HEK293 (cell line): ENCODE results near the gene LRP6.

Experiments
- GLI4 ChIP-seq: fragments of 450-650 bp; formaldehyde crosslinking; IDR thresholded peaks from 2 replicates; pipeline ENCODE4 v1.5.1; 2016; ENCODE audit warnings: missing biosample characterization, missing genetic modification characterization
- KLF10 ChIP-seq: fragments of 450-650 bp; IDR thresholded peaks from 2 replicates; pipeline ENCODE4 v1.5.1; 2018; ENCODE audit warnings: missing biosample characterization, mild to moderate bottlenecking, missing genetic modification characterization
- PRDM4 ChIP-seq: fragments of 450-650 bp; formaldehyde crosslinking; IDR thresholded peaks from 2 replicates; pipeline ENCODE4 v1.5.1; 2017; ENCODE audit warnings: missing biosample characterization, missing genetic modification characterization
- REST ChIP-seq: fragments of 450-650 bp; formaldehyde crosslinking; IDR thresholded peaks from 2 replicates; pipeline ENCODE4 v1.5.1; 2016; ENCODE audit warnings: missing biosample characterization, missing genetic modification characterization
- ZFP41 ChIP-seq: fragments of 450-650 bp; formaldehyde crosslinking; IDR thresholded peaks from 2 replicates; pipeline ENCODE4 v1.5.1; 2016; ENCODE audit warnings: missing biosample characterization, missing genetic modification characterization, borderline replicate concordance
- ZNF10 ChIP-seq: fragments of 450-650 bp; formaldehyde crosslinking; IDR thresholded peaks from 2 replicates; pipeline ENCODE4 v1.5.1; 2017; ENCODE audit warnings: missing biosample characterization, missing genetic modification characterization
- ZNF114 ChIP-seq: fragments of 450-650 bp; formaldehyde crosslinking; IDR thresholded peaks from 2 replicates; pipeline ENCODE4 v1.5.0; 2017; ENCODE audit warnings: missing biosample characterization, missing genetic modification characterization
- ZNF398 ChIP-seq: fragments of 450-650 bp; formaldehyde crosslinking; IDR thresholded peaks from 2 replicates; pipeline ENCODE4 v1.5.1; 2017; ENCODE audit warnings: missing biosample characterization, missing genetic modification characterization
- ZNF449 ChIP-seq: fragments of 450-650 bp; formaldehyde crosslinking; IDR thresholded peaks from 2 replicates; pipeline ENCODE4 v1.5.1; 2017; ENCODE audit warnings: missing biosample characterization, mild to moderate bottlenecking, missing genetic modification characterization, moderate library complexity
- ZNF544 ChIP-seq: fragments of 450-650 bp; formaldehyde crosslinking; IDR thresholded peaks from 2 replicates; pipeline ENCODE4 v1.5.0; 2017; ENCODE audit warnings: missing biosample characterization, missing genetic modification characterization
- ZXDB ChIP-seq: fragments of 450-650 bp; formaldehyde crosslinking; IDR thresholded peaks from 2 replicates; pipeline ENCODE4 v1.5.1; 2016; ENCODE audit warnings: missing biosample characterization, missing genetic modification characterization
- TF ChIP-seq, protein P1 (sequence below): fragments of 450-650 bp; formaldehyde crosslinking; IDR thresholded peaks from 2 replicates; pipeline ENCODE4 v1.5.1; 2016; ENCODE audit warnings: missing biosample characterization, missing genetic modification characterization

GRCh38 chr12:12254553-12254952 is 12.3 kb downstream of the LRP6 start:
- TF ChIP-seq, protein P1, sequence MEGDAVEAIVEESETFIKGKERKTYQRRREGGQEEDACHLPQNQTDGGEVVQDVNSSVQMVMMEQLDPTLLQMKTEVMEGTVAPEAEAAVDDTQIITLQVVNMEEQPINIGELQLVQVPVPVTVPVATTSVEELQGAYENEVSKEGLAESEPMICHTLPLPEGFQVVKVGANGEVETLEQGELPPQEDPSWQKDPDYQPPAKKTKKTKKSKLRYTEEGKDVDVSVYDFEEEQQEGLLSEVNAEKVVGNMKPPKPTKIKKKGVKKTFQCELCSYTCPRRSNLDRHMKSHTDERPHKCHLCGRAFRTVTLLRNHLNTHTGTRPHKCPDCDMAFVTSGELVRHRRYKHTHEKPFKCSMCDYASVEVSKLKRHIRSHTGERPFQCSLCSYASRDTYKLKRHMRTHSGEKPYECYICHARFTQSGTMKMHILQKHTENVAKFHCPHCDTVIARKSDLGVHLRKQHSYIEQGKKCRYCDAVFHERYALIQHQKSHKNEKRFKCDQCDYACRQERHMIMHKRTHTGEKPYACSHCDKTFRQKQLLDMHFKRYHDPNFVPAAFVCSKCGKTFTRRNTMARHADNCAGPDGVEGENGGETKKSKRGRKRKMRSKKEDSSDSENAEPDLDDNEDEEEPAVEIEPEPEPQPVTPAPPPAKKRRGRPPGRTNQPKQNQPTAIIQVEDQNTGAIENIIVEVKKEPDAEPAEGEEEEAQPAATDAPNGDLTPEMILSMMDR = no peak
- TF ChIP-seq KLF10 (tag by site-specific recombination) = no peak
- TF ChIP-seq REST (tag by site-specific recombination) = no peak
- TF ChIP-seq ZXDB (tag by site-specific recombination) = no peak
- TF ChIP-seq PRDM4 (tag by site-specific recombination) = no peak
- no peak for TF ChIP-seq ZFP41
- no peak for TF ChIP-seq ZNF449
- no peak for TF ChIP-seq ZNF114 (tag by site-specific recombination)
- no peak for TF ChIP-seq GLI4
- no peak for TF ChIP-seq ZNF544 (tag by site-specific recombination)
- TF ChIP-seq ZNF10 = no peak
- no peak for TF ChIP-seq ZNF398
